BJ (cell line): ENCODE data around the gene COL19A1. TPM values are rescaled to one million over a fixed set of nuclear protein-coding genes. Genes with fewer than 3 reads are reported as not detected.

ENCODE experiments used
- CTCF ChIA-PET: fragments of 350-600 bp; formaldehyde crosslinking; extraction: SDS; loops from one replicate; lab custom pipeline; 2021; ENCODE audit warnings: antibody characterized with exemption, inconsistent platforms; lab: Yijun Ruan, JAX
- POLR2A ChIA-PET: fragments of 300-600 bp; sonication (Branson Sonifier 250); formaldehyde crosslinking; extraction: SDS; loops from one replicate; lab custom pipeline; 2021; ENCODE audit warnings: antibody characterized with exemption; lab: Charles Lee
- DNase-seq: peaks from one replicate; pipeline ENCODE4 v3.0.0-alpha.2; 2011; ENCODE audit warnings: low read depth
- H3K27me3 ChIP-seq: 2 replicates; pipeline ENCODE4 v1.6.0; 2011; ENCODE audit warnings: low read length; ENCODE audit not compliant: control insufficient read depth, insufficient read depth
- H3K36me3 ChIP-seq: 2 replicates; pipeline ENCODE4 v1.5.1; 2011; ENCODE audit warnings: low read length; ENCODE audit not compliant: control insufficient read depth, insufficient read depth
- H3K4me3 ChIP-seq: 2 replicates; pipeline ENCODE4 v1.5.1; 2011; ENCODE audit warnings: low read depth, mild to moderate bottlenecking, control low read depth, low read length
- CTCF ChIP-seq: IDR thresholded peaks from 2 replicates; pipeline ENCODE4 v1.5.1; 2011; ENCODE audit warnings: low read depth, mild to moderate bottlenecking, control low read depth, inconsistent platforms, low read length, moderate library complexity; ENCODE audit not compliant: insufficient read depth
- polyA plus RNA-seq: library from polyadenylated mRNA; depleted of rRNA; stranded (reverse); fragments of >200 nt; gene quantifications from 2 replicates; pipeline ENCODE4 v1.2.3, GENCODE V29; 2011

Gene COL19A1
- polyA plus RNA-seq, 1 experiment: 0.11 TPM

- Histone ChIP-seq H3K4me3 (no peak overlapping the region), H3K27me3 (no peaks in the 10 kb centered on the region), H3K36me3 (no peaks in the 10 kb centered on the region)
- no peak for TF ChIP-seq CTCF
- DNase-seq: no peak
- POLR2A ChIA-PET: no interaction called here
- CTCF ChIA-PET: no interaction called here
These were observed 328.1 kb downstream of the COL19A1 start for GRCh38 chr6:70194421-70194820.

GRCh38 chr6:70196531-70196930 lies 330.2 kb downstream of the COL19A1 start:
- ChIA-PET CTCF (no interaction called here), POLR2A (no interaction called here)
- TF ChIP-seq CTCF: no peak
- Histone ChIP-seq H3K4me3 (no peak overlapping the region), H3K36me3 (no peaks in the 10 kb centered on the region), H3K27me3 (no peaks in the 10 kb centered on the region)
- DNase-seq: no peak

GRCh38 chr6:70198785-70199184 lies 332.4 kb downstream of the COL19A1 start:
- ChIA-PET POLR2A (no interaction called here), CTCF (no interaction called here)
- no peaks in the 10 kb centered on the region for H3K27me3 ChIP-seq
- H3K36me3 ChIP-seq: no peaks in the 10 kb centered on the region
- H3K4me3 ChIP-seq: no peak overlapping the region
- DNase-seq: no peak
- no peak for TF ChIP-seq CTCF

GRCh38 chr6:70208235-70208790 lies 342.0 kb downstream of the COL19A1 start:
- POLR2A ChIA-PET: no interaction called here
- no peak for TF ChIP-seq CTCF

GRCh38 chr6:70210462-70210861 lies 344.1 kb downstream of the COL19A1 start:
- CTCF ChIA-PET: interaction anchor here (2.9 kb wide), 1 partner anchor 11 kb away, joined by 18 read pairs; no protein-coding TSS in a partner anchor

More at GRCh38 chr6:70208235-70208790, 342.0 kb downstream of the COL19A1 start:
- Histone ChIP-seq H3K4me3 (no peak overlapping the region), H3K36me3 (no peaks in the 10 kb centered on the region), H3K27me3 (peaks cover 2% of the 10 kb centered on the region; the same call in 1 of the 2 replicates)
- CTCF ChIA-PET: interaction anchor here (0.7 to 1.7 kb wide), 2 partner anchors 13 to 63 kb away, joined by 3 to 10 read pairs; no protein-coding TSS in a partner anchor
- DNase-seq: no peak

More at GRCh38 chr6:70210462-70210861, 344.1 kb downstream of the COL19A1 start:
- POLR2A ChIA-PET: no interaction called here
- Histone ChIP-seq H3K27me3 (peaks cover 2% of the 10 kb centered on the region; the same call in 1 of the 2 replicates), H3K36me3 (no peaks in the 10 kb centered on the region), H3K4me3 (no peak overlapping the region)
- peak; percentile 26; the same call in 1 of the 2 replicates for TF ChIP-seq CTCF
- DNase-seq: no peak
